Body of pancreas (tissue), 4 donors: ENCODE results near the gene PRSS35. TPM values are rescaled to one million over a fixed set of nuclear protein-coding genes. Genes with fewer than 3 reads are reported as not detected.

ENCODE experiments used
- ATAC-seq: fragments of 150-250 bp; one replicate; pipeline ENCODE4 v1.9.1; 2016
- DNase-seq, 4 donors: peaks; one replicate each; pipeline ENCODE4 v3.0.0-alpha.2; 2019
- H3K27ac ChIP-seq, 4 donors: fragments of 200-600 bp; sonication (generic); 1 replicate in 3 of 4; 2 replicates in 1 of 4; pipeline versions ENCODE4 v1.5.1 to v1.6.1; 2016 to 2019; ENCODE audit warnings: mild to moderate bottlenecking in 1 of 4, mixed read lengths in 1 of 4, moderate library complexity in 1 of 4
- H3K27me3 ChIP-seq, 2 donors: fragments of 200-600 bp; sonication (generic); one replicate each; pipeline ENCODE4 v1.6.0; 2016; ENCODE audit warnings: mild to moderate bottlenecking in 1 of 2
- H3K36me3 ChIP-seq, 2 donors: fragments of 200-600 bp; sonication (generic); replicated peaks in 1 of 2; 2 replicates each; pipeline ENCODE4 v1.5.1; 2016; ENCODE audit warnings: low read depth in 2 of 2; ENCODE audit not compliant: insufficient read depth in 1 of 2
- H3K4me1 ChIP-seq: fragments of 200-600 bp; sonication (generic); one replicate; pipeline ENCODE4 v1.6.0; 2016
- H3K4me3 ChIP-seq, 2 donors: fragments of 200-600 bp; sonication (generic); 1 replicate in 1 of 2; 2 replicates in 1 of 2; pipeline ENCODE4 v1.5.1; 2016 to 2019
- H3K9me3 ChIP-seq, 3 donors: fragments of 200-600 bp; sonication (generic); 1 replicate in 2 of 3; 2 replicates in 1 of 3; pipeline ENCODE4 v1.5.1; 2016
- POLR2A ChIP-seq, 3 donors: fragments of 450-650 bp; IDR thresholded peaks; one replicate each; pipeline ENCODE4 v1.6.1; 2016; ENCODE audit warnings: antibody characterized with exemption in 3 of 3, mild to moderate bottlenecking in 2 of 3
- WGBS, 2 donors: methylation state at CpG; one replicate each; pipeline ENCODE4 v1.1.5; 2017; 5-methylcytosine and 5-hydroxymethylcytosine counted together
- intact Hi-C: fragments of 100-400 bp; cut with DNase I; formaldehyde crosslinking; loops from one replicate; pipeline ENCODE4 v1.15.1; 2023
- total RNA-seq, 2 donors: library from RNA; depleted of rRNA; stranded (reverse); fragments of >200 nt; gene quantifications; one replicate each; pipeline ENCODE4 v1.1.0, GENCODE V29; 2016
- TF ChIP-seq, protein P1 (sequence below), 7 experiments: fragments of 450-650 bp in 4 of 7; fragments of 200-600 bp in 3 of 7; sonication (generic) in 3 of 7; IDR thresholded peaks; one replicate each; pipeline ENCODE4 v1.5.1; 2016 to 2019; ENCODE audit warnings: antibody characterized with exemption in 7 of 7

The PRSS35 gene, protein sequence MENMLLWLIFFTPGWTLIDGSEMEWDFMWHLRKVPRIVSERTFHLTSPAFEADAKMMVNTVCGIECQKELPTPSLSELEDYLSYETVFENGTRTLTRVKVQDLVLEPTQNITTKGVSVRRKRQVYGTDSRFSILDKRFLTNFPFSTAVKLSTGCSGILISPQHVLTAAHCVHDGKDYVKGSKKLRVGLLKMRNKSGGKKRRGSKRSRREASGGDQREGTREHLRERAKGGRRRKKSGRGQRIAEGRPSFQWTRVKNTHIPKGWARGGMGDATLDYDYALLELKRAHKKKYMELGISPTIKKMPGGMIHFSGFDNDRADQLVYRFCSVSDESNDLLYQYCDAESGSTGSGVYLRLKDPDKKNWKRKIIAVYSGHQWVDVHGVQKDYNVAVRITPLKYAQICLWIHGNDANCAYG
- under 1 TPM in 1 of 2 donors, not detected in 1; 0.78 TPM for total RNA-seq

DNA sequence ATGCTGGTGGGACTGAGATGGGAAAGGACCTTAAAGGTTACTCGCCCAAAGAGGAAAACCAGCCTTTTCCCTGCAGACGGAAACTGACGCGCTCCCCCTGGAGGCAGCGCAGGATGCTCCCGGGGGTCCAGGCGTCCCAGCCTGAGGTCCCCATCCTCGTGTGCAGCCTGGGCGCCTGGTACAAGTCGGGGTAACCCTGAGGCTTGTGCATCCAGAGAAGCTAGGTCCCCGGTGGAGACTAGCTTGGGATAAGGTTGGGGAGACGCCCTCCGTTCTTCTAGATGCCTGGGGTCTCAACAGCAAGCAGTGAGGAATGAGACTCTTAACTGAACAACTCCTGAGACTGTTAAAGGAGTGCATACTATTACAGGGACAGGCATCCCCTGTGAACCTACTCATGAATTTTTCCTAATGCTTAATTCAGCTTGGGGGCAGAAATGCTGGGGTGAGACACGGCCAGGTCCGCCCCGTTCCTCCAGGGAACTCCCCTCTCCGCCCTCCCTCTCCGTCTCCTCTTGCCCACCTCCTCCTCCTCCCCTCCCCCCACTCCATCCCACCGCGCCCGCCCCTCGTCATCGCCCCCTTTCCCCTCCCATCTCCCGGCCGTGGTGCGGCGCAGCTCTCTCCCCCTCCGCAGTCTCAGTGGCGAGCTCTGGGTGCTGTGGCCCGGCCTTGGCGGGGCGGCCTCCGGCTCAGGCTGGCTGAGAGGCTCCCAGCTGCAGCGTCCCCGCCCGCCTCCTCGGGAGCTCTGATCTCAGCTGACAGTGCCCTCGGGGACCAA lies at the start of gene PRSS35:
Gene PRSS35, plus strand, starts transcription at position 634 of the 781 bp plus-strand sequence. CDS start 10,908 bp downstream, outside the sequence.
- H3K36me3 ChIP-seq = no peaks in the 10 kb centered on the region
- TF ChIP-seq, protein P1, sequence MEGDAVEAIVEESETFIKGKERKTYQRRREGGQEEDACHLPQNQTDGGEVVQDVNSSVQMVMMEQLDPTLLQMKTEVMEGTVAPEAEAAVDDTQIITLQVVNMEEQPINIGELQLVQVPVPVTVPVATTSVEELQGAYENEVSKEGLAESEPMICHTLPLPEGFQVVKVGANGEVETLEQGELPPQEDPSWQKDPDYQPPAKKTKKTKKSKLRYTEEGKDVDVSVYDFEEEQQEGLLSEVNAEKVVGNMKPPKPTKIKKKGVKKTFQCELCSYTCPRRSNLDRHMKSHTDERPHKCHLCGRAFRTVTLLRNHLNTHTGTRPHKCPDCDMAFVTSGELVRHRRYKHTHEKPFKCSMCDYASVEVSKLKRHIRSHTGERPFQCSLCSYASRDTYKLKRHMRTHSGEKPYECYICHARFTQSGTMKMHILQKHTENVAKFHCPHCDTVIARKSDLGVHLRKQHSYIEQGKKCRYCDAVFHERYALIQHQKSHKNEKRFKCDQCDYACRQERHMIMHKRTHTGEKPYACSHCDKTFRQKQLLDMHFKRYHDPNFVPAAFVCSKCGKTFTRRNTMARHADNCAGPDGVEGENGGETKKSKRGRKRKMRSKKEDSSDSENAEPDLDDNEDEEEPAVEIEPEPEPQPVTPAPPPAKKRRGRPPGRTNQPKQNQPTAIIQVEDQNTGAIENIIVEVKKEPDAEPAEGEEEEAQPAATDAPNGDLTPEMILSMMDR (IDR thresholded peaks at IDR 0.05) = peak; percentile 13 to 58 (median 51)
- TF ChIP-seq POLR2A (IDR thresholded peaks at IDR 0.05) = no peak
- H3K27ac ChIP-seq = peak within 1 kb of the TSS in 1 of 4 donors; percentile 12
- peaks cover 11% of the 10 kb centered on the region for H3K4me1 ChIP-seq
- DNase-seq (peak; percentile 29 to 59 (median 47)), ATAC-seq (peak; percentile 75)
- H3K9me3 ChIP-seq = no peaks in the 10 kb centered on the region
- H3K4me3 ChIP-seq = no peak within 1 kb of the TSS
- H3K27me3 ChIP-seq = no peaks in the 10 kb centered on the region
- intact Hi-C loops = loop anchor here (5.0 kb wide), 2 partner anchors 95 to 290 kb away; no protein-coding TSS in a partner anchor
- WGBS, 2 donors = 1 to 7% methylated on average over 32 to 38 of the region's 38 CpGs

- DNase-seq (no peak), ATAC-seq (no peak)
- intact Hi-C loops = no loop called here
- Histone ChIP-seq H3K27me3 (no peaks in the 10 kb centered on the region), H3K9me3 (no peaks in the 10 kb centered on the region), H3K4me3 (no peak overlapping the region), H3K4me1 (no peaks in the 10 kb centered on the region), H3K27ac (no peak overlapping the region), H3K36me3 (no peaks in the 10 kb centered on the region)
- TF ChIP-seq POLR2A (IDR thresholded peaks at IDR 0.05) = no peak
- TF ChIP-seq, protein P1 (IDR thresholded peaks at IDR 0.05) = no peak
- WGBS, 2 donors = 48 to 59% methylated on average over 2 of the region's 2 CpGs
These were observed 48.4 kb upstream of the PRSS35 start for GRCh38 chr6:83463886-83464285.

- ATAC-seq (no peak), DNase-seq (no peak)
- H3K4me1 ChIP-seq = no peaks in the 10 kb centered on the region
- intact Hi-C loops = no loop called here
- H3K27me3 ChIP-seq = no peaks in the 10 kb centered on the region
- H3K4me3 ChIP-seq = no peak overlapping the region
- TF ChIP-seq, protein P1 (IDR thresholded peaks at IDR 0.05) = no peak
- TF ChIP-seq POLR2A (IDR thresholded peaks at IDR 0.05) = no peak
- no peak overlapping the region for H3K27ac ChIP-seq
- H3K36me3 ChIP-seq = no peaks in the 10 kb centered on the region
- no peaks in the 10 kb centered on the region for H3K9me3 ChIP-seq
- 90 to 97% methylated on average over 5 of the region's 5 CpGs for WGBS, 2 donors
These were observed 47.8 kb upstream of the PRSS35 start for GRCh38 chr6:83464381-83465140.

DNA sequence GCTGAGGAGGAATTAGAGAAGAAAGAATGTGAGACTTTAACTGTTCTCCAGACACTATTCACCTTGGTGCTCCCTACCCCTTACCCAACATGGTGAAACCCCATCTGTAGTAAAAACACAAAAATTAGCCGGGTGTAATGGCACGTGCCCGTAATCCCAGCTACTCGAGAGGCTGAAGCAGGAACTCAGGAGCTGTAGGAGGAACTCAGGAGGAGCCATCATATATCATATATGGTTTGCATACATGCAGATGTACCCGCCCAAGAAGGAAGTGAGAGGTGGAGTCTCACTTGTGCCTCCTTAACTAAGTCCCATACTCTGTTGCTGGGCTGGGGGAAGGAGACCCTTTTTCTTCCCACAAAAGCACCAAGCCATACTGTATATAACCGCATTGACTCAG lies 46.0 kb upstream of the PRSS35 start:
- WGBS, 2 donors = 72 to 82% methylated on average over 6 of the region's 6 CpGs

More for the DNA sequence above, 46.0 kb upstream of the PRSS35 start:
- Histone ChIP-seq H3K27ac (no peak overlapping the region), H3K36me3 (no peaks in the 10 kb centered on the region), H3K4me1 (no peaks in the 10 kb centered on the region), H3K27me3 (no peaks in the 10 kb centered on the region), H3K9me3 (no peaks in the 10 kb centered on the region), H3K4me3 (no peak overlapping the region)
- ATAC-seq = no peak
- TF ChIP-seq POLR2A (IDR thresholded peaks at IDR 0.05) = no peak
- TF ChIP-seq, protein P1 (IDR thresholded peaks at IDR 0.05) = no peak
- intact Hi-C loops = no loop called here
- no peak for DNase-seq
